Hippocampal formation (tissue), 2 donors: Measurements from ENCODE around the gene MAP3K8.

Experiments used
- DNase-seq, 2 donors: peaks; one replicate each; lab custom pipeline; 2025; lab: John Stamatoyannopoulos, UW

MAP3K8 gene

DNA sequence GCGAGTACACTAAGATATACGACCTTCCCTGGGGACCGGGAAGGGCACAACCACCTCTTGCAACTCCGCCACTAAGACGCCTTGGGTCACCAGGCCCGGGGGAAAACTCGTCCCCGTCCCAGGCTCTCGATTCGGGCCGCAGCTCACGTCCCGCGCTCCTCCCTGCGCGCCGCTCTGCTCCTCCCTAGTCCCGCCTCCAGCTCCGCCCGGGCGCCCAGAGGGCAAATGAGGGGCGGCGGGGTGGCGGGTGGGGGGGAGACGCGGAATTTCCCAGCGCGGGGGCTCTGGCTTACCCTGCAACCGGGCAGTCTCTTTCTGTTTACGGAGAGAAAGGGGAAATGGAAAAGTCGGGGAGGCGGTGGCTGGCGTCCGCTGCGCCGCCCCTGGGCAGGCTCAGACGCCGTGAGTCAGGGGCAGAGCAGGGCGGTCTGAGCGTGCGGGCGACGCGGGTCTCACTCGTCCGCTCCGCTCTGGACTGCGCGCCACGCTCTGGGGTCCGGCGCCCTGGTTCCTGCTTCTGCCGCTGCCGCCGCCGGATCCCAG, at the start of gene MAP3K8:
Gene MAP3K8 (plus strand): TSS at position 455 of the 543 bp plus-strand sequence. CDS start 4,755 bp downstream, outside the sequence.
- DNase-seq: peak; percentile 75 to 76

DNA sequence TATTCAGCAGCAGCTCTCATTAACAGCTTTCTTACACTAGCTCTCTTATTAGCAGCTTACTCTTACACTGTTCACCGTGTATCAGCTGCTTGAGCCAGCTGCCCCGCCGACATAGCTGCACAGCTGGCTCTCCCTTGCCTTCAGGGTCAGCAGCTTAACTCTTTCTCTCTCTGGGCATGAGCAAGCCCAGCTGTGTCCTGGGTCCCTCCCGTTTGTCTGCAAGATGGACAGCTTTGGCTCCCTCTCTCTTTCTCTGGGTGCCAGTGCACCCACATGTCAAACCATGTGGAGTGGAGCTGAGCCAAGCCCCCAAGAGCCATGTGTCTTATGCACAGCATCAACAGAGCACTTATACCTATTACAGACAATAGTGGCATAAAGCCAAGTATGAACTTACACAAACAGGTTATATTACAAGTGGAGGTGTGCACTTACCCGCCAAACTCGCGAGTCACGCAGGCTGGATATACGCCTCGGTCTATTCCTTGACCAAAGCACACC, 49.2 kb upstream of the MAP3K8 start:
- DNase-seq: no peak

DNA sequence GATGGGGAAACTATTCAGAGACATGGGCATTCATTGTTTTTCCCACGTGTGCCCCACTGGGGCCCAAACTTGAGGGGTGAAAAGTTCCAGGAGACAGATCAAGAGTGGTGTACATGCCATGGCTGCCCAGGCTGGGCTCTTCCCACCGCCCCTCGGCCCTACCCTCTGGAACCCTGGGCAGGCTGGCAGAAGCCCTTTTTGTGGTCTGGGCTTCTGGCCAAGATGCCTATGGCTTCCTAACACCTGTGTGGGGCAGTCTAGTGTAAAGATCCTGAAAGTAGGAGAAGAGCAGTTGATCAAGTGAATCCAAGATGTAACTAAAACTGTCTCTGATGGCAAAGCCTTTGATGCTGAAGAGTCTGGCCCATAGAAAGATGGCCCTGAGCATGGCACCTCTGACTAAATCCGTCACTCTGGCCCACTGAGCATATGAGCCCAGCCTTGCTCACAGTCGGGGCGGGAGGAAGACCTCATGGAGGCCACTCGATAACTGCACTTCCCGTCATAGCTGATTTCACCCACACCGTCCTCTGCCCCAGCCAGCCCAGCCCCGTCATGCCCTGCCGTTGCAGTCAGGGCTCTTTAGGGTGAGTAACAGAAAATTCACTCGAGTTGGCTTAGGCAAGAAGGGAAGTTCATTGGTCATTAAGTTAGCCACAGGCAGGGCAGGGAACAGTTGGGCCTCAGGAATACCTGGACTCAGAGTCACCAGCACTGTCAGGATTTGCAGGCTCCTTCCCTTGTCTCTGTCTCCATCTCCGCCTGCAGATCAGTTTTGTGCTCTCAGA, 47.0 kb upstream of the MAP3K8 start:
- DNase-seq: no peak

DNA sequence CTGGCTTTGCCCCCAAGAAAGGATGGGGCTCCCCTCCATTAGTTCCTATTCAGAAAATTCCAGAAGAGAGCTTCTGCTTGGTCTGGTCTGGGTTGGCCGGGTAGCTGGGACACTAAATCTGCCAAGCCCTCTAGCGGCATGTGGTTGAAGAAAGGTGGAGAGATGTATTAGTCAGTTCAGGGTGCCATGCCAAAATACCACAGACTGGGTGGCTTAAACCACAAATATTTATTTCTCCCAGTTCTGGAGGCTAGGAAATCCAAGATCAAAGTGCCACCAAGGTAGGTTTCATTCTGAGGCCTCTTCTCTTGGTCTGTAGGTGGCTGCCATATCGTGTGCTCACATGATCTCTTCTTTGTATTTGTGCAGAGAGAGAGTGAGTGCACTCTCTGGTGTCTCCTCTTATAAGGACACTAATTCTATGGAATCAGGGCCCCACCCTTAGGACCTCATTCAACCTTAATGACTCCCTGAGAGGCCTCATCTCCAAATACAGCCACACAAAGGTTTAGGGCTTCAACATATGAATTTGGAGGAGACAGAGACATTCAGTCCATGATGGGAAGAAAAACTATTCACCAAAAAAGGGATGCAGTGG, 46.2 kb upstream of the MAP3K8 start:
- no peak for DNase-seq

DNA sequence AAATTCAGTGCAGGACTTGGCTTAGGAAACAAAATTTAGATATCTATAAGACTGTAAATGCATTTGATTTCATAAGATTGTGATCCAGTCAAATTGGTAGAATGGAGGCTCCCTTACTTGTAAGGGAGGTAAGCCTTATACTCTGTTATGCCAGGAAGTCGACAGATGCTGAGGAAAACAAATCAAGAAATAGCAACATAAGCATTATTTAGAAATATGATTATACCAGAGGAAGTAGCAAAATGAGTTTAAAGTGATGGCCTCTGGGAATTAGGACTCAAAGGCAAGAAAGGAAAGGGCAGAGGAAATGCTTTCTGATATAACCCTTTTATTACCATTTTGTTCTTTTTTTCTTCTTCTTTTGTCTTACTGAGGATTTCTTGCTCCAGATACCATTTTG, 44.4 kb upstream of the MAP3K8 start:
- DNase-seq: no peak

DNA sequence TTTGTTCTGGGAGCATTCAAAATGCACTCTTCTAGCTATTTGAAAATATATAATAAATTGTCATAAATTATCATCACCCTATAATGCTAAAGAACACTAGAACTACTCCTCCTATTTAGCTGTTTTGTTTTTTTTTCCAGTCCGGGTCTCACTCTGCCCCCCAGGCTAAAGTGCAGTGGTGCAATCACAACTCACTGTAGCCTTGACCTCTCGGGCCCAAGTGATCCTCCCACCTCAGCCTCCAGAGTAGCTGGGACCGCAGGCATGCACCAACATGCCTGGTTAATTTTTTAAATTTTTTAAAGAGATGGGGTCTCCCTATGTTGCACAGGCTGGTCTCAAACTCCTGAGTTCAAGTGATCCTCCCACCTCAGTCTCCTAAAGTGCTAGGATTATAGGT, 43.8 kb upstream of the MAP3K8 start:
- no peak for DNase-seq

DNA sequence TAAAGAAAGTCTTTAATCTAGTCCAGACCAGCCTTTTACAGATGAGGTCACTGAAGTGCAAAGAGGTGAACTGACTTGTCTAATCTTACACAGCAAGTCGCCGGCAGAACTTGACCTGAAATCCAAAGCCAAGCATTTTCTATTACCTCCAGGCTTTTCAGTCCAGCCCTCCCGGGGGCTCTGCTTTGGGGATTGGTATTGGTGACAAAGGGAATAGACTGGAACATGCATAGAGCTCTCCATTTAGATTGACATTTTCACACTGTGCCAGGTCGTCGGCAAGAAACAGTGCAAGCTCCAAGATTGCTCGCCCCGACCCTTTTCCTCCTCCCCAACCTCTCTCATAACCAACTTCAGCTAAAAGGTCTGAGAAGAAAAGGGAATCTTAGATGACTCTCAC, 42.7 kb upstream of the MAP3K8 start:
- DNase-seq: no peak

DNA sequence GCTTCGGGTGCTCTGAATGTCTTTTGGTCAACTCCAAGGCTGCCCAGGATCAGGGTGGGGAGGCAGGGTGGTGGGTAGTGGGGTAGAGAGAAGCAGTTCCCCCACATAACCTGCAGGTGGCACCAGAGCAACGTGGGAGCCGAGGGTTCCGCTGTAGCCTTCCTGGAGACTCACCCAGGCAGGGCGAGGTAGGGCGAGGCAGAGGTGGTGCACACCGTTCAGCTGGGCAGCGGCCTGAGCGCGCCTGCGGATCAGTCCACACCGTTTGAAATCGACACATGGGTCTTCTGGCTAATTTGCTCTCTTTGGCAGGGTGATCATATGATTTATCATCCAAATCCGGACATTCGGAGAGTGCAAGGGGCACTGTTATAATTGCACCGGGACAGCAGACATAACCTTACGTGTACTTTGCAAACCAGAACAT, 41.4 kb upstream of the MAP3K8 start:
- peak; percentile 18 to 21 for DNase-seq

DNA sequence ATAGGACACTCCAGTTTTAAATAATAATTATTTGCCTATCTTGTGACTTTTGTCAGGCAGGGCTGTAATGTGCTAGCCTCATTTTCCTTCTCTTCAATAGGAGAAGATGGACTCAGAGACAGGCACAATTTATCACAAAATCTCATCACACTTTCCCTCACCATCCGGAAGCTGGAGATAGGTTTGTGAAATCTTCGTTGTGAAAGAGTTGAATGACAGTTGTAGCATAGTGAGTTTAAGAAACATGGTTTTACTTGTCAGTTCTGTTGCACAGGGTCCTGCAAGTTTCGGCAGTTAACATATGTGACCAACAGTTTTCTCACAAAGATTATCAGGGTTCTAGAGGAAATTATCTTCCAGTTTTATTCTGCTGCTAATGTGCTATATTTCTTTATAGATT, 37.7 kb upstream of the MAP3K8 start:
- DNase-seq: no peak

DNA sequence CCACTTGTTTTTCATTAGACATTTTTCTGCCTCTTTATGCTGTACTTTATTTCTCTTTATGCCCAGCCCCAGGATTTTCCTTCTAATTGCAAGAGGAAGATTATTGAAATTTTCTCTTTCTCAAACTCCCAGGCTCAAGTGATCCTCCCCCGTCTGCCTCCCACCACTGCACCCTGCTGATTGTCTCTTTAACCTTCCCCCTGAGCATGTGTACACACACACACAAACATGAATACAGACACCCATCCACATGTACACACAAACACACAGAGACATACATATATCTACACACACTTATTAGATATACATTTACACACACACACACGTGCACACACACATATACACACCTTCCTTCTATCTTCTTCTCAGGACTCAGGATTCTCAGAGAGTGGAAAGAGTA, 37.3 kb upstream of the MAP3K8 start:
- DNase-seq: no peak

DNA sequence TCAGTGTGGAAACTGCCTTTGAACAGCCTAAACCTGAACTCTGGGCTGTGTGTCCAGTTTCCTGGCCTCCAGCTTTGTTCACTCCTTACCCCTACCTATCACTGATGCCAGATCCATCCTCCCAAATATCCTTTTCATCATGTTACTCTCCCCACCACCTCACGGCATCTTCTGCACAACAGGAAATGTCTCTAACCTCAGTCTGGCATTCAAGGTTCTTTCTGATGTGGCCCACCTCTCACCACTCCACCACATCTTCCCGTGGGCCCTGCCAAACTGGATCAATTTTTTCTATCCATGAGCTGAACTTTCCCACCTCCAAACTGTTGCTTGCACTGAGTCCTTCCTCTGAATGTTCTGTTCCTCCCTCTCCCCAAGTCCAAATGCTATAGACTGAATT, 35.8 kb upstream of the MAP3K8 start:
- no peak for DNase-seq

DNA sequence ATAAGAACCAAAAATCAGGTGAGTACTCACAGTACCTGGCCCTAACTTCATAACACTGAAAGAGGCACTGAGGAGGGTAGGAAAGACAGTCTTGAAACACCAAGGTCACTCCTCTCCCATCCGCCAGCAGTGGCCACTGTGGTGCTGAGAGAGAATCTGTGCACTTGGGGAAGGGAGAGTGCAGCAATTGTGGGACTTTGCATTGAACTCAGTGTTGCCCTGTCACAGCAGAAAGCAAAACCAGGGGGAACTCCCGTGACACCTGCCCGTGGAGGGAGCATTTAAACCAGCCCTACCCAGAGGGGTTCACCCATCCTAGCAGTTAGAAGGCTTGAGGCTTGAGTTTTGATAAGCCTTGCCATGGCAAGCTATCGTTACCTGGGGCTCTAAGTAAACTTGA, 35.2 kb upstream of the MAP3K8 start:
- no peak for DNase-seq

DNA sequence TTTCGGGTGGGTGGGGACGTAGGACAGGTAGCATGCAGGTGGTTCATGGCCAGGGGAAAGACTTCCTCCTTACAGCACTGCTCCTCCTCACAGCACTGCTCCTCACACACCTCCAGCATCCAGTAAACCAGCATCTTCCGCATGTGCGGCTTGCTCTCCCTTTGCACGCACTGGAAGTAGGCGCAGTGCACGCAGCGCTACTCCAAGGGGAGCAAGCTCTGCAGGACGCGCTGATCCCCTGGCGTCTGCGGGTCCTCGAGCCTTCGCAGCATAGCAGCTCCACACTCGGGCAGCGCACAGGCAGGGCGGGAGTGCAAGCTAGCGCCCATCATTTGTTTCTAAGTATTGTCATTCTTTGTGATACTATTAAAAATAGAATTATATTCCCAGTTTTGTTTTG, 30.5 kb upstream of the MAP3K8 start:
- DNase-seq: no peak

DNA sequence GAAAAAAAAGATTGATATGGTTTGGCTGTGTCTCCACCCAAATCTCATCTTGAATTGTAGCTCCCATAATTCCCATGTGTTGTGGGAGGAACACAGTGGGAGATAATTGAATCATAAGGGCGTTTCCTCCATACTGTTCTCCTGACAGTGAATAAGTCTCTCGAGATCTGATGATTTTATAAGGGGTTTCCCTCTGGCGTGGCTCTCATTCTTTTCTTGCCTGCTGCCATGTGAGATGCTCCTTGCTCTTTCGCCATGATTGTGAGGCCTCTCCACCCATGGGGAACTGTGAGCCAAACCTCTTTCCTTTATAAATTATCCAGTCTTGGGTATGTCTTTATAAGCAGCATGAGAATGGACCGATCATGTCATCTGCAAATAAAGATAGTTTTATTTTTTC, 29.4 kb upstream of the MAP3K8 start:
- DNase-seq: no peak

DNA sequence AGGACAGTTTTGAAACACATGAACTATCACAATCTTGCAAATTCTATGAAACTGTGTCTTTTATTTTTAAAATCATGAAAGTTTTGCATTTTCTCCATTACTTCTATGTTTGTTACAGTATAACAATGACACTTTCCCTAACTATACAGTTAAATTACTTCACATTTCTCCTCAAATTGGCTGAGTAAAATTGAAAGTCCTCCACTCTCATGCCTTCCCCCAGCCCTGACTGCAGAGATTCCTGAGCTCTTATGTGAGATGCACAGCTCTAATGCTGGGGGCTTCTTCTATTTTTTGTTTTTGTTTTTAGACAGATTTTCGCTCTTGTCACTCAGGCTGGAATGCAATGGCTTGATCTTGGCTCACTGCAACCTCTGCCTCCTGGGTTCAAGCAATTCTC, 22.7 kb upstream of the MAP3K8 start:
- no peak for DNase-seq

DNA sequence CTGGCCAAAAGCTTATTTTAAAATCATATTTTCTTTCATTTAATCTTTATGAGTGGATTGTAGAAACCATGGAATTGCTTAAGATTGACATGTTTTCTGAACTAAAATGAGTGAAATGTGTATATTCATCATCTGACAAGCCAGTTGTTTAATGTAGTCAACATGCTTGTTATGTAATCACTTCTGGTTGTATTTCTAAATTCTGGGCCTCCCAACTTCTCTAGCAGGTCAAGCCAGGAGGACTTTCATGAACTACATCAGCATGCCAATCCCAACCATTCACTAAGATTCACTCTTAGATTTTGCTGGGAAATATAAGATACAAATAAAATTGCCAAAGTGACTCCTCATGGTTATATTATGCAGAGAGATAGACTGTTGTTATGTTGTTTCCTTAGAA, 21.1 kb upstream of the MAP3K8 start:
- DNase-seq: no peak

DNA sequence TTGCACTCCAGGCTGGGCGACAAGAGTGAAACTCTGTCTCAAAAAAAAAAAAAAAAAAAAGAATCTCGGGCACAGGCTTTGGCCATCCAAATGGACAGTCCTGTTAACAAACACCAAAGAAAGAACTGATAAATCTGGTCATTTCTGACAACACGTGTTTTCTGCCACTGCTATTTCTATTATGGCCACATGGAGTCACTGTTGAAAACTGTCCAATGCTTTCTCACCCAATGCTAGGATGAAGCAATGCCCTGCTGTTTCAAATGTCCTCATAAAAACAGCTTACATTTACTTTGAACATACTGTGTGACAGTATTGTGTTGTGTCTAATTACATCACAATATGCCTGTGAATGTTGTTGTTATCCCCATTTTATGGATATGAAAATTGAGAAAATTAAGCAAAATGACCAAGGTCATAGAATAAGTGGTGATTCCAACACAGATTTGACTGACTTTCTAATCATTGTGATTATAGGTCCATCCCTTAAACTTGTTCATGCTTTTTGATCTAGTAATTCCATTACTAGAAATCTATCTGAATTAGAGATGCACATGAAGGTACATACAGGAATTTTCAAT, 19.9 kb upstream of the MAP3K8 start:
- DNase-seq: peak in 1 of 2 donors; percentile 40

DNA sequence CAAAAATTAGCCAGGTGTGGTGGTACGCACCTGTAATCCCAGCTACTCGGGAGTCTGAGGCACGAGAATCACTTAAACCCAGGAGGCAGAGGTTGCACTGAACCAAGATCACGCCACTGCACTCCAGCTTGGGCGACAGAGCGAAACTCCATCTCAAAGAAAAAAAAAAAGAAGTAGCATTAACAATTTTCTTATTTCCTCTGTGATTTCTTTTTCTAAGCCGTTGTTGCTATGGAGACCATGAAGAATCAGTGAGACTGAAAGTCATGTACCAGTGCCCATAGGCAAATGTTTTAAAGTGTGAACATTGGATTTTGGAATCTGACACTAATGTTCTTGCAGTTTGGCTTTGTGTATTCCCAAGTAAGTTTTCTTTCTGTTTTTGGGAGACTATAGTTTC, 18.4 kb upstream of the MAP3K8 start:
- DNase-seq: no peak

DNA sequence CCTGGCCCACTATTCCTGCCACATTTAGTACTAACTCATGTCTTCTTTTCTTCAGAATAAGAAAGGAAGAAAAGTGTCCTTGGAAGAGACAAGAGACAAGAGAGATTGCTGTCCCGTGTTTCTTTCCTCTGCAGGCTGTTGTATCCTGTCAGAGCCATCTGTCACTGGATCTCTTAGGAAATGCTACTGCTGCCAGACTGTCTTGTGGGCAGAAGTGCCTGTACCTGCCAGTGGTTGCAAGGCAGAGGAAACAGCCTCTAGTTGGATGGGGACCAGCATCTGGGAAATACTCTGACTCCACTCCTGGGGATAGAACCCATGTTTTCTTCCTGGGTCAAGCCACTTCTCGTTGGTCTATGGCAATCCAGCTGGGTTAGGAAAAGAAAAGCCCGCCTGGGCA, 16.7 kb upstream of the MAP3K8 start:
- DNase-seq: no peak

DNA sequence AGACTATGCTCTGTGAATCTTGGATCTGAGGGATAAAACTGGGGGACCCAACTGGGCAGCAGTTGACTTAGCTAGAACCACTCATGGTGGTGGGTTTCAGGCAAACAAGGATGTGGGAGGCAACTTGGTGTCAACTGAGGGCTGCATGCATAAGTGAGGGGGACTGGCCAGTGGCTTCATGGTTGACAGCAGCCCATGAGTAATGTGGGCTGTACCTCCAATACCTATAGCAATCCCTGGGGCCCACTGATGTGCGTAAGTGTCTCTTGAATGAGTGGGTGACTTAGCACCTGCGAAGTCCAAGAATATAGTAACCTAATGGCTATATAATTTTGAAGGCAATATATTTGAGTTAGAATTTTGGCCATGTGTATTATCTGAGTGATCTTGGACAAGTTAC, 13.7 kb upstream of the MAP3K8 start:
- no peak for DNase-seq

DNA sequence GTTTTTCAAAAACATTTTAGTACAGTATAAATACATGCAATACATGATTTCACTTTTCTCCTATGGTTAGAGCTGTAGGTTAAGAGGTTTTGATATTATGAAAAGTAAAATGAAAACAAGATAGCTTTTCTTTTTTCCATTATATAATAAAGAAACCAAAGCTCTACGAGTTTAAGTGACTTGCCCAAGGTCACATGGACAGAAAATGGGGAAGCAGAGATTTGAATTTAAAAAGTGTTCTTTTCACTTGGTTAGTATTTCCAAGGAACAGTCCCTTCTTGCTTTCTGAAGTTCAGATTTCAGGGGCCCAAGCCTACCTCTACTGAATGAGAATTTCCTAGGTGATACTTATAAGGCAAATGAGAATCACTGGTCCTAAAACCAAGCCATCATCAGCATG, 13.2 kb upstream of the MAP3K8 start:
- no peak for DNase-seq

DNA sequence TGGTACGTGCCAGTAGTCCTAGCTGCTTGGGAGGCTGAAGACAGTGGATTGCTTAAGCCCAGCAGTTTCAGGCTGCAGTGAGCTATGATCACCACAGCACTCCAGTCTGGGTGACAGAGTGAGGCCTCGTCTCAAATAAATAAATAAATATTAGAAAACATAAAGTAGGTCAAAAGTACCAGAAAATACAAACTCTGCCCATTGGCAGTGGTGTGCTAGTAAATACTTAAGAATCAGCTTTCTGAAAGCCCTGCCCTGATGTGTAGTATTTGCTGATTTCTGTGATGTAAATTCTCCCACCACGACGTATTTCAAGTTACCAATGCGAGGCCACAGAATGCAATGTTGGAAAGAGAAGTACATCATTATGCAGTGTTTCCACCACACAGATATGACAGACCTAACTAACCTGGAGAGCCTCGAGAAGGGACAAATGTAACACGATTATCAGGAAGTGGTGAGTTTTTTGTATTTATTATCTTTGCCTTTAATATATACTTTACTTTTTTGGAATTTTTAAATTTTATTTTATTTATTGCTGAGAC, 11.8 kb upstream of the MAP3K8 start:
- no peak for DNase-seq
